IgD-negative memory B cell (primary cell): ENCODE results near the gene HNRNPDL. TPM values are rescaled to one million over a fixed set of nuclear protein-coding genes. Genes with fewer than 3 reads are reported as not detected.

Source experiments
- H3K27ac Mint-ChIP-seq, 3 donors: one replicate each; pipeline ENCODE4 v1.8.0; 2020 to 2022; ENCODE audit warnings: mild to moderate bottlenecking in 3 of 3, mixed read lengths in 3 of 3, moderate library complexity in 1 of 3
- H3K27me3 Mint-ChIP-seq: one replicate; pipeline ENCODE4 v1.8.0; 2021; ENCODE audit warnings: mixed read lengths
- H3K36me3 Mint-ChIP-seq: one replicate; pipeline ENCODE4 v1.8.0; 2020; ENCODE audit warnings: mild to moderate bottlenecking, mixed read lengths
- H3K4me1 Mint-ChIP-seq, 3 donors: one replicate each; pipeline ENCODE4 v1.8.0; 2020 to 2022; ENCODE audit warnings: mixed read lengths in 3 of 3, mild to moderate bottlenecking in 1 of 3
- H3K4me3 Mint-ChIP-seq, 4 donors: one replicate each; pipeline ENCODE4 v1.8.0; 2020 to 2022; ENCODE audit warnings: mild to moderate bottlenecking in 4 of 4, mixed read lengths in 4 of 4, moderate library complexity in 3 of 4
- H3K9me3 Mint-ChIP-seq, 3 donors: one replicate each; pipeline ENCODE4 v1.8.0; 2020 to 2021; ENCODE audit warnings: mixed read lengths in 3 of 3, mild to moderate bottlenecking in 1 of 3
- polyA plus RNA-seq: library from polyadenylated mRNA; unstranded; fragments of 300-500 nt; fragmentation: Illumina TruSeq; gene quantifications from one replicate; pipeline ENCODE4 v1.2.3, GENCODE V29; 2021

The HNRNPDL gene
- polyA plus RNA-seq, 1 donor from 2014 or later = 256 TPM

- H3K4me1 Mint-ChIP-seq = peaks cover 7 to 18% (median 7%) of the 10 kb centered on the region in 3 donors
- peaks cover 6% of the 10 kb centered on the region for H3K36me3 Mint-ChIP-seq
- H3K27me3 Mint-ChIP-seq = peaks cover 1% of the 10 kb centered on the region
- no peak overlapping the region for H3K4me3 Mint-ChIP-seq
- peak overlapping the region in 1 of 3 donors; percentile 24 for H3K27ac Mint-ChIP-seq
- H3K9me3 Mint-ChIP-seq = peaks cover 0 to 4% (median 0%) of the 10 kb centered on the region in 3 donors
These were observed 47.5 kb downstream of the HNRNPDL start for GRCh38 chr4:82382751-82383150.

- peaks cover 6% of the 10 kb centered on the region for H3K36me3 Mint-ChIP-seq
- no peak overlapping the region for H3K4me3 Mint-ChIP-seq
- H3K27me3 Mint-ChIP-seq = peaks cover 1% of the 10 kb centered on the region
- H3K4me1 Mint-ChIP-seq = peaks cover 9 to 21% (median 9%) of the 10 kb centered on the region in 3 donors
- H3K9me3 Mint-ChIP-seq = peaks cover 0 to 4% (median 0%) of the 10 kb centered on the region in 3 donors
- H3K27ac Mint-ChIP-seq = no peak overlapping the region
These were observed 48.5 kb downstream of the HNRNPDL start for GRCh38 chr4:82381661-82382296.

- Mint-ChIP-seq H3K27ac (no peak overlapping the region), H3K4me3 (no peak overlapping the region), H3K27me3 (no peaks in the 10 kb centered on the region), H3K9me3 (peaks cover 0 to 4% (median 0%) of the 10 kb centered on the region in 3 donors), H3K4me1 (peaks cover 11 to 25% (median 12%) of the 10 kb centered on the region in 3 donors), H3K36me3 (peaks cover 8% of the 10 kb centered on the region)
These were observed 49.0 kb downstream of the HNRNPDL start for GRCh38 chr4:82381235-82381634.

GRCh38 chr4:82380831-82381230 is 49.4 kb downstream of the HNRNPDL start:
- H3K4me3 Mint-ChIP-seq = no peak overlapping the region
- peaks cover 13 to 29% (median 16%) of the 10 kb centered on the region in 3 donors for H3K4me1 Mint-ChIP-seq
- H3K27ac Mint-ChIP-seq = no peak overlapping the region
- H3K27me3 Mint-ChIP-seq = no peaks in the 10 kb centered on the region
- H3K9me3 Mint-ChIP-seq = peaks cover 0 to 3% (median 0%) of the 10 kb centered on the region in 3 donors
- H3K36me3 Mint-ChIP-seq = peaks cover 8% of the 10 kb centered on the region

- H3K4me1 Mint-ChIP-seq = peaks cover 13 to 33% (median 21%) of the 10 kb centered on the region in 3 donors
- no peaks in the 10 kb centered on the region for H3K9me3 Mint-ChIP-seq
- H3K27me3 Mint-ChIP-seq = no peaks in the 10 kb centered on the region
- H3K36me3 Mint-ChIP-seq = peaks cover 8% of the 10 kb centered on the region
- H3K27ac Mint-ChIP-seq = no peak overlapping the region
- H3K4me3 Mint-ChIP-seq = no peak overlapping the region
These were observed 49.9 kb downstream of the HNRNPDL start for GRCh38 chr4:82380344-82380743.

- Mint-ChIP-seq H3K27ac (peak overlapping the region; percentile 1 to 93 (median 69)), H3K27me3 (peaks cover 1% of the 10 kb centered on the region), H3K36me3 (peaks cover 6% of the 10 kb centered on the region), H3K9me3 (no peaks in the 10 kb centered on the region), H3K4me3 (peak overlapping the region in 2 of 4 donors; percentile 90 to 99), H3K4me1 (peaks cover 22 to 41% (median 23%) of the 10 kb centered on the region in 3 donors)
These were observed 54.2 kb downstream of the HNRNPDL start for GRCh38 chr4:82376109-82376508.

GRCh38 chr4:82373816-82374625 is 56.2 kb downstream of the HNRNPDL start, which contains the start of gene HNRNPD:
Gene HNRNPD (minus strand): TSS chr4:82373991. CDS start chr4:82373678, 313 bp downstream.
- Mint-ChIP-seq H3K9me3 (no peaks in the 10 kb centered on the region), H3K27ac (peak within 1 kb of the TSS; percentile 93 to 100 (median 100)), H3K36me3 (peaks cover 5% of the 10 kb centered on the region), H3K4me1 (peaks cover 36 to 53% (median 37%) of the 10 kb centered on the region in 3 donors), H3K27me3 (peaks cover 1% of the 10 kb centered on the region), H3K4me3 (peak within 1 kb of the TSS; percentile 90 to 100 (median 99))

GRCh38 chr4:82373486-82373815 is 56.8 kb downstream of the HNRNPDL start:
- Mint-ChIP-seq H3K4me1 (peaks cover 40 to 57% (median 42%) of the 10 kb centered on the region in 3 donors), H3K36me3 (peaks cover 3% of the 10 kb centered on the region), H3K27ac (peak overlapping the region; percentile 93 to 100 (median 100)), H3K27me3 (peaks cover 1% of the 10 kb centered on the region), H3K9me3 (no peaks in the 10 kb centered on the region), H3K4me3 (peak overlapping the region; percentile 90 to 100 (median 99))

Other genes starting within 250 kb of the HNRNPDL start
- 233 TPM for gene HNRNPD, start 56.5 kb downstream of the HNRNPDL start, polyA plus RNA-seq
- 37.3 TPM for gene ENOPH1, start 128 bp upstream of the HNRNPDL start, polyA plus RNA-seq
- not detected for gene TMEM150C, start 131.5 kb upstream of the HNRNPDL start, polyA plus RNA-seq